GM19452 (cell line): ENCODE results near the gene PREB.

ENCODE experiments used
- ATAC-seq: cut with Tn5 transposase; IDR thresholded peaks from one replicate; pipeline ENCODE4 v1.9.1; 2021; ENCODE audit not compliant: unreplicated experiment

Gene PREB

DNA sequence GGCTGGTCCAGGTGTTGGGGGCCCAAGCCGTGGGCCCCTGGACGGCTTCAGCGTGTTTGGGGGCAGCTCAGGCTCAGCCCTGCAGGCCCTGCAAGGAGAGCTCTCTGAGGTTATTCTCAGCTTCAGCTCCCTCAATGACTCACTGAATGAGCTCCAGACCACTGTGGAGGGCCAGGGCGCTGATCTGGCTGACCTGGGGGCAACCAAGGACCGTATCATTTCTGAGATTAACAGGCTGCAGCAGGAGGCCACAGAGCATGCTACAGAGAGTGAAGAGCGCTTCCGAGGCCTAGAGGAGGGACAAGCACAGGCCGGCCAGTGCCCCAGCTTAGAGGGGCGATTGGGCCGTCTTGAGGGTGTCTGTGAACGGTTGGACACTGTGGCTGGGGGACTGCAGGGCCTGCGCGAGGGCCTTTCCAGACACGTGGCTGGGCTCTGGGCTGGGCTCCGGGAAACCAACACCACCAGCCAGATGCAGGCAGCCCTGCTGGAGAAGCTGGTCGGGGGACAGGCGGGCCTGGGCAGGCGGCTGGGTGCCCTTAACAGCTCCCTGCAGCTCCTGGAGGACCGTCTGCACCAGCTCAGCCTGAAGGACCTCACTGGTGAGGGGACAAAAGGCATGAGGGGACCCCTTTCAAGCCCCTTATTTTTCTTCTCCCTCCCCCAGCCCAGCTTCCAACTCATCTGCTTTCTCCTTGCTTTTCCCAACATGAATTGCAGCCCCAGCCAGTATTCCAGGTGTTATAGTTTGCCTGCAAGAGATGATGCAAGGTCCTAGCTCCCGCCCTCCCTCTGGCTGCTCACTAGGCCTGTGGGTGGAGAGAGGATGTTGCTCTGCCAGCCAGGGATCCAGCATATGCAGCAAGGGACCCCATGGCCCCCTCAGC is 50.8 kb downstream of the PREB start:
- no peak for ATAC-seq

DNA sequence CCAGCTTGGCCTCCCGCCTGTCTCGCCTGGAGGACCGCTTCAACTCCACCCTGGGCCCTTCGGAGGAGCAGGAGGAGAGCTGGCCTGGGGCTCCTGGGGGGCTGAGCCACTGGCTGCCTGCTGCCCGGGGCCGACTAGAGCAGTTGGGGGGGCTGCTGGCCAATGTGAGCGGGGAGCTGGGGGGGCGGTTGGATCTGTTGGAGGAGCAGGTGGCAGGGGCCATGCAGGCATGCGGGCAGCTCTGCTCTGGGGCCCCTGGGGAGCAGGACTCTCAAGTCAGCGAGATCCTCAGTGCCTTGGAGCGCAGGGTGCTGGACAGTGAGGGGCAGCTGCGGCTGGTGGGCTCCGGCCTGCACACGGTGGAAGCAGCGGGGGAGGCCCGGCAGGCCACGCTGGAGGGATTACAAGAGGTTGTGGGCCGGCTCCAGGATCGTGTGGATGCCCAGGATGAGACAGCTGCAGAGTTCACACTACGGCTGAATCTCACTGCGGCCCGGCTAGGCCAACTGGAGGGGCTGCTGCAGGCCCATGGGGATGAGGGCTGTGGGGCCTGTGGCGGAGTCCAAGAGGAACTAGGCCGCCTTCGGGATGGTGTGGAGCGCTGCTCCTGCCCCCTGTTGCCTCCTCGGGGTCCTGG is 51.5 kb downstream of the PREB start:
- ATAC-seq, result no peak

DNA sequence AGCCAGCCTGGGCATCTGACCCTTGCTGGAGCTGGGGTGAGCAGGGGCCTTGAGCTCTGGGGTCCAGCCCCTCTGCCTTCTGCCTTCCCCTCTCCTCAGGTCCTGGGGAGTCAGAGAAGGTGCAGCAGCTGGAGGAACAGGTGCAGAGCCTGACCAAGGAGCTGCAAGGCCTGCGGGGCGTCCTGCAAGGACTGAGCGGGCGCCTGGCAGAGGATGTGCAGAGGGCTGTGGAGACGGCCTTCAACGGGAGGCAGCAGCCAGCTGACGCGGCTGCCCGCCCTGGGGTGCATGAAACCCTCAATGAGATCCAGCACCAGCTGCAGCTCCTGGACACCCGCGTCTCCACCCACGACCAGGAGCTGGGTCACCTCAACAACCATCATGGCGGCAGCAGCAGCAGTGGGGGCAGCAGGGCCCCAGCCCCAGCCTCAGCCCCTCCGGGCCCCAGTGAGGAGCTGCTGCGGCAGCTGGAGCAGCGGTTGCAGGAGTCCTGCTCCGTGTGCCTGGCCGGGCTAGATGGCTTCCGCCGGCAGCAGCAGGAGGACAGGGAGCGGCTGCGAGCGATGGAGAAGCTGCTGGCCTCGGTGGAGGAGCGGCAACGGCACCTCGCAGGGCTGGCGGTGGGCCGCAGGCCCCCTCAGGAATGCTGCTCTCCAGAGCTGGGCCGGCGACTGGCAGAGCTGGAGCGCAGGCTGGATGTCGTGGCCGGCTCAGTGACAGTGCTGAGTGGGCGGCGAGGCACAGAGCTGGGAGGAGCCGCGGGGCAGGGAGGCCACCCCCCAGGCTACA is 52.3 kb downstream of the PREB start:
- ATAC-seq, result no peak
